Measurements from ENCODE around the gene COL9A3.
"Not testable (repeated sequence)": the region's sequence is repeated elsewhere in the genome, so short reads cannot be mapped to it uniquely, and the experiment has no call there.

Gene COL9A3

DNA sequence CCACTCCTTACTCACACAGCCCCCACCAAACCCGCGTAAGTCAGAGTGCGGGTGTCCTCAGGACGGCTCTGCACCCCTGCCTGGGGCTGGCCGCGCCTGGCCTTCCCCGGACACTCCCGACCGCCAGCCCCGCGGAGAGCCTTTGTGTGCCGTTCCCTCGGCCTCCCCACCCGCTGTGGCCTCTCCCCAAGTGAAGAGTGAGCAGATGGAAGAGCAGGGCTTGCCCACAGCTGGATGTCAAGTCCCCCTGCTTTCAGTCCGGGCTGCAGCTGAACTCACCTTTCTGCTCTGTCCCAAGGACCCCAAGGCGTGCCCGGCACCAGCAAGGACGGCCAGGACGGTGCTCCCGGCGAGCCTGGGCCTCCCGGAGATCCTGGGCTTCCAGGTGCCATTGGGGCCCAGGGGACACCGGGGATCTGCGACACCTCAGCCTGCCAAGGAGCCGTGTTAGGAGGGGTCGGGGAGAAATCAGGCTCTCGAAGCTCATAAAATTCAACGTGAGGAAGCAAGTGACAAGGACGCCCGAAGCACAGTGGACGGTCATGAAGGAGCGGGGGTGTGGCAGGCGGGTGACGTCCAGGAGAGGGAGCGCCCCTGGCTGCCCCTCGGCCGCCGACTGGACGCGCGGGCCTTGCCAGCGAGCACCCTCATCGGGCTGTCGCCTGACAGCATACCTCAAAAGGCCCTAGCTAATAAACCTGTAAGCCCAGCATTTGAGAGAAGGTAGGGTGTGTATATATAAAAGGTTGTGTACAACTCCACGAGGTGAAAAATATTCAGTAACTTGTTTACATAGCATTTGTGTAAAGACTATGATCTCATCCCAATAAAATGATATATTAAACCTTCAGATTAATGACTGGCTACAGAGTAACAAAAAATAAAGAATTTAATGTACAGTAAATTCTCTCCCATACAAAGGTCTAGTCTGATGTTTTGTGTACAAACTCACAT is 23.7 kb downstream of the COL9A3 start:
- H3K9ac ChIP-seq (ENCODE audit: low read depth, low read length), result no peak overlapping the region
- H3K36me3 ChIP-seq (ENCODE audit: control insufficient read depth, insufficient read depth, low read length), result peaks cover 15% of the 10 kb centered on the region

DNA sequence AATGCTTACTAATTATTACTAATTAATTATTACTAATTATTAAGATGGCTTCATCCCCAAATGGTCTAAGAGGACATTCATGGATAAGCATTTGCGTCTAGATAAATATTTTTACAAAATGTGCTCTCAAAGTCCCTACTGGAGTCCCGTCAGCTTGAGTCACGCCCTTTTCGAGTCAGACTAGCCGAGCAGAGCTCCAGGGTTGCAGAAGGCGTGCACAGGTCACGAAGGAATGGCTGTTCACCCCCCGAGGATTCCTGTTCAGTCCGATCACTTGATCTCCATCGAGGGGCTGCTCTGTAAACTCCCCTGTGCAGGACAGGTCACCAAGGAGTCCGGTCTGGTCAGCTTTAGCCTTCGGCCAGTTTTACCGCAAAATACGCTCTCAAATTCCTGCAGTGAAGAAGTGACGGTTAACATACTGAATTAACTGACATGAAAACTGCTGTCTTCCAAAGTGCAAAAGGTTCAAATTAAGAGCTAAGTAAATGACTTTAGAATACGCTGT is 24.9 kb downstream of the COL9A3 start:
- no peak overlapping the region for H3K4me3 ChIP-seq (ENCODE audit: low read depth, low read length)
- H3K9me3 ChIP-seq (ENCODE audit: control insufficient read depth, insufficient read depth, low read length), result no peaks in the 10 kb centered on the region
- no peaks in the 10 kb centered on the region for H3K4me1 ChIP-seq (ENCODE audit: control insufficient read depth, insufficient read depth, low read length)
- no peak overlapping the region for H3K9ac ChIP-seq (ENCODE audit: low read depth, low read length)
- peaks cover 11% of the 10 kb centered on the region for H3K36me3 ChIP-seq (ENCODE audit: control insufficient read depth, insufficient read depth, low read length)
- no peaks in the 10 kb centered on the region for H3K27me3 ChIP-seq (ENCODE audit: control insufficient read depth, insufficient read depth, low read length)

More for the DNA sequence above, 23.7 kb downstream of the COL9A3 start:
- no peaks in the 10 kb centered on the region for H3K4me1 ChIP-seq (ENCODE audit: control insufficient read depth, insufficient read depth, low read length)
- no peaks in the 10 kb centered on the region for H3K27me3 ChIP-seq (ENCODE audit: control insufficient read depth, insufficient read depth, low read length)
- no peak overlapping the region for H3K4me3 ChIP-seq (ENCODE audit: low read depth, low read length)
- no peaks in the 10 kb centered on the region for H3K9me3 ChIP-seq (ENCODE audit: control insufficient read depth, insufficient read depth, low read length)

DNA sequence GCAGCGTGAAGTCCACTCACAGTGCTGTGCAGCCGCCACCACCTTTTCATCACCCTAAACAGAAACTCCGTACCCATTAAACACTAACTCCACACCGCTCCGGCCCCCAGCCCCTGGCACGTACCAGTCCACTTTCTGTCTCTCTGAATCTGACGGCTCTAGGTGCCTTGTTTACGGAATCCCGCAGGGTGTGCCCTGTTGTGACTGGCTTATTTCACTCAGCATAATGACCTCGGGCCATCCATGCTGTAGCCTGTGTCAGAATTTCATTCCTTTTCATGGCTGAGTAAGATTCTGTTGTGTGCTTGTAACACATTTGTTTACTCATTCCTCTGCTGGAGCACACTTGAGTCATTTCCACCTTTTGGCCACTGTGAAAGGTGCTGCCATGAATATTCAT is 26.8 kb downstream of the COL9A3 start:
- Histone ChIP-seq H3K27me3 (ENCODE audit: control insufficient read depth, insufficient read depth, low read length) (no peaks in the 10 kb centered on the region), H3K4me1 (ENCODE audit: control insufficient read depth, insufficient read depth, low read length) (no peaks in the 10 kb centered on the region), H3K4me3 (ENCODE audit: low read depth, low read length) (no peak overlapping the region), H3K36me3 (ENCODE audit: control insufficient read depth, insufficient read depth, low read length) (peaks cover 10% of the 10 kb centered on the region), H3K9me3 (ENCODE audit: control insufficient read depth, insufficient read depth, low read length) (no peaks in the 10 kb centered on the region), H3K9ac (ENCODE audit: low read depth, low read length) (no peak overlapping the region)

DNA sequence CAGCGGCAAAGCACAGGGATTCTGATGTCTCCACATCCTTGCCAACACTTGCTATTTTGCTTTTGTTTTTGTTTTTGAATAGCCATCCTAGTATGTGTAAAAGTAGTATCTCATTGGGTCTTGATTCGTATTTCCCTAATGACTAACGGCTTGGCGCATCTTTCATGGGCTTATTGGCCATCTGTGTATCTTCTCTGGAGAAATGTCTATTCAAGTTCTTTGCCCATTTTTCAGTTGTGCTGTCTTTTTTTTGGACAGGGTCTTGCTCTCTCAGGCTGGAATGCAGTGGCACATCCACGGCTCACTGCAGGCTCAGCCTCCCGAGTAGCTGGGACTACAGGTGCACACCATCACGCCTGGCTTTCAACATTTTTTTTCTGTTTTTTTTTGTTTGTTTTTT is 27.3 kb downstream of the COL9A3 start:
- Histone ChIP-seq H3K4me1 (ENCODE audit: control insufficient read depth, insufficient read depth, low read length) (no peaks in the 10 kb centered on the region), H3K9ac (ENCODE audit: low read depth, low read length) (no peak overlapping the region), H3K27me3 (ENCODE audit: control insufficient read depth, insufficient read depth, low read length) (no peaks in the 10 kb centered on the region), H3K9me3 (ENCODE audit: control insufficient read depth, insufficient read depth, low read length) (no peaks in the 10 kb centered on the region), H3K36me3 (ENCODE audit: control insufficient read depth, insufficient read depth, low read length) (peaks cover 10% of the 10 kb centered on the region), H3K4me3 (ENCODE audit: low read depth, low read length) (no peak overlapping the region)

DNA sequence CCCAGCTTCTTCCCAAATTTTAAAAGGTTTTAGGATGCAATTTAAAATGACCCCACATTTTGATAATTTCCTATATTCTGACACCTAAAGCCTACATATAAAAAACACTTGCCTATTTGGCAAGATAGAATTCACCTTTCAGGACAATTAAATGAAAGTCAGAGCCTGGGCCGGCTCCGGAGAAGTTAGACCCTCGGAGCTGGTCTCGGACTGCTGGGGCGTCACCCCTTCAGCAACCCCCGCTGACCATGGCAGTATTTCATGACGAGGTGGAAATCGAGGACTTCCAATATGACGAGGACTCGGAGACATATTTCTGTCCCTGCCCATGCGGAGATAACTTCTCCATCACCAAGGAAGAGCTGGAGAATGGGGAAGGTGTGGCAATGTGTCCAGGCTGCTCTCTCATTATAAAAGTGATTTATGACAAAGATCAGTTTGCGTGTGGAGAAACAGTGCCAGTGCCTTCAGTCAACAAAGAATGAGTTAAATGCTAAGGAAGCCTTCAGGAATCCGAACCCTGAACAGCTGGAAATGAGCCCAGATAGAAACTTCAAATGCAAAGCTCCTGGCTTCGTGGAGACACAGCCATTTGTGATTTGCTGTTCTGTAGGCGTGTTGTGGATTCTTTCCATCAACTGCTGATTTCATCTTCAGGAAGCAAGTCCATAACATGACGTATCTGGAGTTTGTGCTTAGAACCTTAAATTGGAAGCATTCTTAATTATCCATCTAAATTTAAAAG is 28.7 kb downstream of the COL9A3 start:
- peaks cover 4% of the 10 kb centered on the region for H3K36me3 ChIP-seq (ENCODE audit: control insufficient read depth, insufficient read depth, low read length)
- no peaks in the 10 kb centered on the region for H3K27me3 ChIP-seq (ENCODE audit: control insufficient read depth, insufficient read depth, low read length)
- no peaks in the 10 kb centered on the region for H3K4me1 ChIP-seq (ENCODE audit: control insufficient read depth, insufficient read depth, low read length)

DNA sequence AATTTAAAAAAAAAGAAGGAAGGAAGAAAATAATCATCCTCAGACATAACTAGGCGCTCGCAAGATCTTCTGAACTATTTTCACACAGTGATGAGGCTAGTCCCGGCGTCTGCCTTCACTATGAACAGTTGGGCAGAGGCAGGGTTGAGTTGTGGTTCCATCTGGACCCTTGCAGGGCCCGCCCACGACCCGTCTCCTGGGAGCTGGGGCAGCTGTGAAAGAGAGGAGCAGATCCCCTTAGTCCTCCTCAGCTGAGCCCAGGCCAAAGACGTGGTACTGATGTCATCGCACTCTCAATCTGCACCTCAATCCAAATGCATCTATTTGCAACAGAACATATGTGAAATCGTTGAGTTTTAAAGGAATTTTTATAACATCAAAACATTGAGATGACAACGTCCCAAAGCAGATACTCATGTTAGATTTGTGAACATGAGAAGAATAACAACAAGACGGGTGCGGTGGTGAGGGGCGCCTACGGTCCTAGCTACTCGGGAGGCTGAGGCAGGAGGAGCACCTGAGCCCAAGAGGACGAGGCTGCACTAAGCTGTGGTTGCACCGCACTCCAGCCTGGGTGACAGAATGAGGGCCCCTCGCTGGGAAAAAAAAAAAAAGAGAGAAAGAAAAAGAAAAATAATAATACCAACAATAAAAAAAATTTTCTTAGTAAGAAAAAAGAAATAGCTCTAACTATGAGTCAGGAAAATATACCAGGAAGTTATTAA is 29.5 kb downstream of the COL9A3 start:
- Histone ChIP-seq H3K4me3 (ENCODE audit: low read depth, low read length) (no peak overlapping the region), H3K4me1 (ENCODE audit: control insufficient read depth, insufficient read depth, low read length) (no peaks in the 10 kb centered on the region), H3K9ac (ENCODE audit: low read depth, low read length) (no peak overlapping the region), H3K36me3 (ENCODE audit: control insufficient read depth, insufficient read depth, low read length) (peaks cover 3% of the 10 kb centered on the region), H3K27me3 (ENCODE audit: control insufficient read depth, insufficient read depth, low read length) (no peaks in the 10 kb centered on the region), H3K9me3 (ENCODE audit: control insufficient read depth, insufficient read depth, low read length) (no peaks in the 10 kb centered on the region)

More for the DNA sequence above, 28.7 kb downstream of the COL9A3 start:
- Histone ChIP-seq H3K9ac (ENCODE audit: low read depth, low read length) (no peak overlapping the region), H3K9me3 (ENCODE audit: control insufficient read depth, insufficient read depth, low read length) (no peaks in the 10 kb centered on the region), H3K4me3 (ENCODE audit: low read depth, low read length) (no peak overlapping the region)

DNA sequence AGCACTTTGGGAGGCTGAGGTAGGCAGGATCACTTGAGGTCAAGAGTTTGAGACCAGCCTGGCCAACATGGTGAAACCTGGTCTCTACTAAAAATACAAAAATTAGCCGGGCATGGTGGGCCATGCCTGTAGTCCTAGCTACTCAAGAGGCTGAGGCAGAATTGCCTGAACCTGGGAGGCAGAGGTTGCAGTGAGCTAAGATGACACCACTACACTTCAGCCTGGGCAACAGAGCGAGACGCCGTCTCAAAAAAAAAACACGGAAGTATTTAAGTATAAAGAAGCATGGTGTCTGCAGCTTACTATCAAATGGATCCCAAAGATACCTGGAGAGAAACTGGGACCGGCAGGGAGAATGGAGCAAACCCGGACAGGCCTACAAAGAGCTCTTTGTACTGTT is 32.1 kb downstream of the COL9A3 start:
- not testable (repeated sequence) for H3K9me3 ChIP-seq (ENCODE audit: control insufficient read depth, insufficient read depth, low read length); H3K4me3 ChIP-seq (ENCODE audit: low read depth, low read length); H3K9ac ChIP-seq (ENCODE audit: low read depth, low read length); H3K27me3 ChIP-seq (ENCODE audit: control insufficient read depth, insufficient read depth, low read length); H3K4me1 ChIP-seq (ENCODE audit: control insufficient read depth, insufficient read depth, low read length)
- H3K36me3 ChIP-seq (ENCODE audit: control insufficient read depth, insufficient read depth, low read length), result peaks cover 21% of the 10 kb centered on the region

DNA sequence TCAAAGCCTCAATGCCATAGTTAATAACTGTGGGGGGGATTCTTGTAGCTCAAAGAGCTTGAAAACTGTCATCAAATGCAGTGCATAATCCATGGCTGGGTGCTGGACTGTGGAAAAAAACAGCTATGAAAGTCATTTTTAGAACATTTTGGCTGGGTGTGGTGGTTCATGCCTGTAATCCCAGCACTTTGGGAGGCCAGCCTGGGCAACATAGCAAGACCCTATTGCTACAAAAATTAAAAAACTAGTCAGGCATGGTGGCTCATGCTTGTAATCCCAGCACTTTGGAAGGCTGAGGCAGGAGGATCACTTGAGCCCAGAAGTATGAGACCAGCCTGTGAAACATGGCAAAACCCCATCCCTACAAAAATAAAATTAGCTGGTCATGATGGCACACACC is 32.6 kb downstream of the COL9A3 start:
- H3K27me3 ChIP-seq (ENCODE audit: control insufficient read depth, insufficient read depth, low read length), result no peaks in the 10 kb centered on the region
- no peaks in the 10 kb centered on the region for H3K9me3 ChIP-seq (ENCODE audit: control insufficient read depth, insufficient read depth, low read length)
- H3K4me1 ChIP-seq (ENCODE audit: control insufficient read depth, insufficient read depth, low read length), result no peaks in the 10 kb centered on the region
- peaks cover 26% of the 10 kb centered on the region for H3K36me3 ChIP-seq (ENCODE audit: control insufficient read depth, insufficient read depth, low read length)
- H3K9ac ChIP-seq (ENCODE audit: low read depth, low read length), result no peak overlapping the region
- no peak overlapping the region for H3K4me3 ChIP-seq (ENCODE audit: low read depth, low read length)

DNA sequence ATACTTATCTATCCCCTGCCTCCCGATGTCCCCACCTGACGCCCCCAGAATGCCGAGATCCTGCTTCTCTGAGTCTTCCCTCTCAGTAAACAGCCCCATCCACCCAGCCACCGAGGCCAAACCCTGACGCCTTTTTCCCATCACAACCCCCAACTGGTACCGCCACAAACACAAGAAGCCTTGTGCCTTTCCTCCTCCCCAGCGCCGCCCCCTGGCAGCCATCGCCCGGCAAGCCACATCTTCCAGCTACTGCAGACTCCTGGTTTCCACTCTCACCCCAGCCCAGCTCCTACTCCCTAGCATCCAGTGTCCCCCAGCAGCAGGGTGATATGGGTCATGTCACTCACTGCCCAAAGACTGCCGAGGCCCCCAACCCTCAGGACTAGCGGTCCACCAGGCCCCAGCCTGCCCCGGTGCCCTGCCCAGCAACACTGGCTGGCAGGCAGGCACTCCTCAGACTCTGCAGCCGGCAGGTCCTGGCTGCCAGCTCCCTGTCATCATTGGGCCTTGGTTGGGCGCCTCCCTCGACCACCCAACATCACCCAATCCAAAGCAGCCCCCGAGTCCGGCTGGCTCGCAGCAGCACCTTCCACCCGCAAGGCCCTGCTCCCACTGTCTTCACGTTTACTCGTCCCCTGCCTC is 33.6 kb downstream of the COL9A3 start:
- no peak overlapping the region for H3K4me3 ChIP-seq (ENCODE audit: low read depth, low read length)
- peaks cover 30% of the 10 kb centered on the region for H3K36me3 ChIP-seq (ENCODE audit: control insufficient read depth, insufficient read depth, low read length)
- H3K9ac ChIP-seq (ENCODE audit: low read depth, low read length), result peak overlapping the region; percentile 24
- H3K9me3 ChIP-seq (ENCODE audit: control insufficient read depth, insufficient read depth, low read length), result no peaks in the 10 kb centered on the region
- no peaks in the 10 kb centered on the region for H3K4me1 ChIP-seq (ENCODE audit: control insufficient read depth, insufficient read depth, low read length)
- no peaks in the 10 kb centered on the region for H3K27me3 ChIP-seq (ENCODE audit: control insufficient read depth, insufficient read depth, low read length)

DNA sequence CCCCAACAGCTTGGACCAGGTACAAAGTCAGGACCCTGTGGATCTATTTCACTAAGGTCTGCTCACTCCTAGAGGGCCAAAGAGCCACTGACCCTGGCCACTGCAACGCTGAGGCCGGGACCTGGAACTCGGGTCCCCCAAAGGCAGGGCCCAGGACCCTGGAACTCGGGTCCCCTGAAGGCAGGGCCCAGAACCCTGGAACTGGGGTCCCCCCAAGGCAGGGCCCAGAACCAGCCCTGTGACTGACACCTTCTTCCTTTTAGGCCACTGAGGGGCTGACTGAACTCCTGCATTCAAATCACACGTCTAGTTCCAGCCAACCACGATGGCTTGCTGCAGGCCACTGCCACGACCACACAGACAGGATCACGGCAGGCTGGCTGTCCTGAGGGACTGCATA is 35.3 kb downstream of the COL9A3 start:
- Histone ChIP-seq H3K9me3 (ENCODE audit: control insufficient read depth, insufficient read depth, low read length) (no peaks in the 10 kb centered on the region), H3K27me3 (ENCODE audit: control insufficient read depth, insufficient read depth, low read length) (no peaks in the 10 kb centered on the region), H3K4me1 (ENCODE audit: control insufficient read depth, insufficient read depth, low read length) (no peaks in the 10 kb centered on the region), H3K36me3 (ENCODE audit: control insufficient read depth, insufficient read depth, low read length) (peaks cover 35% of the 10 kb centered on the region), H3K9ac (ENCODE audit: low read depth, low read length) (no peak overlapping the region), H3K4me3 (ENCODE audit: low read depth, low read length) (no peak overlapping the region)

DNA sequence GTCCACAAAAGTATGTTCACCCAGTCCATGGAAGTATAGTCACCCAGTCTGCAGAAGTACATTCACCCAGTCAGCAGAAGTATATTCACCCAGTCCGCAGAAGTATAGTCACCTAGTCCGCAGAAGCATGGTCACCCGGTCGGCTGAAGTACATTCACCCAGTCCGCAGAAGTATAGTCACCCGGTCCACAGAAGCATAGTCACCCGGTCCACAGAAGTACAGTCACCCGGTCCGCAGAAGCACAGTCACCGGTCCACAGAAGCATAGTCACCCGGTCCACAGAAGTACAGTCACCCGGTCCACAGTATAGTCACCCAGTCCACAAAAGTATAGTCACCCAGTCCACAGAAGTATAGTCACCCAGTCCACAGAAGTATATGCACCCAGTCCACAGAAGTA is 36.0 kb downstream of the COL9A3 start:
- peaks cover 37% of the 10 kb centered on the region for H3K36me3 ChIP-seq (ENCODE audit: control insufficient read depth, insufficient read depth, low read length)
- H3K9ac ChIP-seq (ENCODE audit: low read depth, low read length), result no peak overlapping the region
- H3K4me1 ChIP-seq (ENCODE audit: control insufficient read depth, insufficient read depth, low read length), result no peaks in the 10 kb centered on the region
- H3K9me3 ChIP-seq (ENCODE audit: control insufficient read depth, insufficient read depth, low read length), result no peaks in the 10 kb centered on the region
- no peaks in the 10 kb centered on the region for H3K27me3 ChIP-seq (ENCODE audit: control insufficient read depth, insufficient read depth, low read length)
- no peak overlapping the region for H3K4me3 ChIP-seq (ENCODE audit: low read depth, low read length)

All from iPS-15b (cell line).